ENCODE results near the gene PSMD8.

PSMD8 gene

GRCh38 chr19:38374332-38375097, at the start of gene PSMD8:
Gene PSMD8 (plus strand): TSS chr19:38374571. CDS start chr19:38374602, 31 bp downstream.
- DNase-seq = peak; percentile 99

- no peak for DNase-seq
Observed at GRCh38 chr19:38326591-38326990, 47.8 kb upstream of the PSMD8 start.

- DNase-seq = no peak
Observed at GRCh38 chr19:38329651-38330050, 44.7 kb upstream of the PSMD8 start.

GRCh38 chr19:38331728-38332127, 42.6 kb upstream of the PSMD8 start:
- DNase-seq = no peak

GRCh38 chr19:38333245-38333644, 41.1 kb upstream of the PSMD8 start:
- no peak for DNase-seq

- DNase-seq = peak; percentile 98
Observed at GRCh38 chr19:38335949-38336637, 38.3 kb upstream of the PSMD8 start.

GRCh38 chr19:38336638-38337359, 37.6 kb upstream of the PSMD8 start:
- DNase-seq = peak; percentile 98

GRCh38 chr19:38337360-38337653, 37.1 kb upstream of the PSMD8 start:
- no peak for DNase-seq

GRCh38 chr19:38339011-38339410, 35.4 kb upstream of the PSMD8 start:
- DNase-seq = peak; percentile 85

- no peak for DNase-seq
Observed at GRCh38 chr19:38340927-38341326, 33.4 kb upstream of the PSMD8 start.

- no peak for DNase-seq
Observed at GRCh38 chr19:38346837-38347236, 27.5 kb upstream of the PSMD8 start.

- no peak for DNase-seq
Observed at GRCh38 chr19:38350883-38351282, 23.5 kb upstream of the PSMD8 start.

- DNase-seq = no peak
Observed at GRCh38 chr19:38351865-38352395, 22.4 kb upstream of the PSMD8 start.

GRCh38 chr19:38352611-38353010, 21.8 kb upstream of the PSMD8 start:
- no peak for DNase-seq

GRCh38 chr19:38355728-38356725, 18.3 kb upstream of the PSMD8 start:
- DNase-seq = no peak

GRCh38 chr19:38358071-38358470, 16.3 kb upstream of the PSMD8 start:
- no peak for DNase-seq

GRCh38 chr19:38359242-38360021, 14.9 kb upstream of the PSMD8 start:
- no peak for DNase-seq

- no peak for DNase-seq
Observed at GRCh38 chr19:38360351-38360750, 14.0 kb upstream of the PSMD8 start.

- DNase-seq = no peak
Observed at GRCh38 chr19:38360839-38361631, 13.3 kb upstream of the PSMD8 start.

GRCh38 chr19:38361633-38362075, 12.7 kb upstream of the PSMD8 start:
- peak; percentile 97 for DNase-seq

All from islet precursor cell (in vitro differentiated cells).